Ovary (tissue), 9 donors: ENCODE measurements around the gene STK32C. TPM values are rescaled to one million over a fixed set of nuclear protein-coding genes. Genes with fewer than 3 reads are reported as not detected.

ENCODE experiments used
- DNase-seq, 5 donors: peaks; one replicate each; pipeline ENCODE4 v3.0.0-alpha.2; 2019 to 2020
- H3K27ac ChIP-seq, 2 donors: fragments of 200-600 bp; one replicate each; pipeline versions ENCODE4 v1.5.1 to v1.8.0; 2019 to 2022
- H3K27me3 ChIP-seq: fragments of 200-600 bp; one replicate; pipeline ENCODE4 v1.8.0; 2022
- H3K36me3 ChIP-seq: fragments of 200-600 bp; sonication (generic); one replicate; pipeline ENCODE4 v1.5.1; 2019
- H3K4me1 ChIP-seq: one replicate; pipeline ENCODE4 v1.8.1; 2013; ENCODE audit warnings: mild to moderate bottlenecking, moderate library complexity; ENCODE audit not compliant: insufficient read depth
- H3K4me3 ChIP-seq: fragments of 200-600 bp; sonication (generic); one replicate; pipeline ENCODE4 v1.5.1; 2017
- H3K9me3 ChIP-seq, 2 donors: fragments of 200-600 bp in 1 of 2; sonication (generic) in 1 of 2; one replicate each; pipeline versions ENCODE4 v1.5.1 to v1.8.1; 2013 to 2019; ENCODE audit warnings: mild to moderate bottlenecking in 1 of 2, moderate library complexity in 1 of 2
- EP300 ChIP-seq: sonication (generic); formaldehyde crosslinking; IDR thresholded peaks from one replicate; pipeline ENCODE4 v1.6.1; 2017; ENCODE audit warnings: antibody characterized with exemption
- POLR2A ChIP-seq: fragments of 450-650 bp; IDR thresholded peaks from one replicate; pipeline ENCODE4 v1.6.1; 2017; ENCODE audit warnings: antibody characterized with exemption, mild to moderate bottlenecking, moderate library complexity
- WGBS, 3 donors: extraction: QIAGEN DNeasy Blood & Tissue Kit in 1 of 3; methylation state at CpG; one replicate each; pipeline versions ENCODE4 v1.1.5 to v1.1.7; 2013 to 2017; 5-methylcytosine and 5-hydroxymethylcytosine counted together
- intact Hi-C, 4 donors: fragments of 100-400 bp; cut with DNase I; formaldehyde crosslinking; loops; one replicate each; pipeline versions ENCODE4 v1.11.0 to v1.15.1; 2022 to 2023
- polyA plus RNA-seq, 2 donors: library from polyadenylated mRNA; stranded (reverse); fragments of 200-250 nt in 1 of 2; fragments of 350-450 nt in 1 of 2; fragmentation: Illumina TruSeq in 1 of 2; extraction: RNeasy Lipid Tissue Mini Kit (QIAGEN cat#74804) in 1 of 2; gene quantifications; one replicate each; pipeline ENCODE4 v1.2.3, GENCODE V29; 2013 to 2014
- total RNA-seq, 7 donors: library from RNA; depleted of rRNA in 2 of 7; stranded (reverse); fragments of >200 nt in 2 of 7; fragmentation: NEBNext Ultra II Directional in 3 of 7; extraction: Animal tissue kit (Norgen Biotek cat#: 25700) in 3 of 7; gene quantifications; one replicate each; pipeline versions ENCODE4 v1.1.0 to v1.2.4, GENCODE V29; 2016 to 2023
- TF ChIP-seq, protein P1 (sequence below), 3 donors: fragments of 450-650 bp in 2 of 3; fragments of 200-600 bp in 1 of 3; IDR thresholded peaks; one replicate each; pipeline versions ENCODE4 v1.5.1 to v1.8.0; 2016 to 2022; ENCODE audit warnings: antibody characterized with exemption in 3 of 3, mild to moderate bottlenecking in 1 of 3
- donor health status: DM: no; HTN: no; CAD: no; lungs with moderate emphysema.
- donor health status: DM: no; HTN: no; CAD: no.
- donor health status: Bipolar disorder and iron deficiency.
- donor health status: DM: yes; HTN: yes; CAD: no.
- donor health status: DM: no; HTN: no; CAD: no.
- donor health status: DM: yes; HTN: yes; CAD: no.

STK32C gene
- total and polyA plus RNA-seq, 9 donors = 2.6 to 13.8 (median 8.8) TPM

DNA sequence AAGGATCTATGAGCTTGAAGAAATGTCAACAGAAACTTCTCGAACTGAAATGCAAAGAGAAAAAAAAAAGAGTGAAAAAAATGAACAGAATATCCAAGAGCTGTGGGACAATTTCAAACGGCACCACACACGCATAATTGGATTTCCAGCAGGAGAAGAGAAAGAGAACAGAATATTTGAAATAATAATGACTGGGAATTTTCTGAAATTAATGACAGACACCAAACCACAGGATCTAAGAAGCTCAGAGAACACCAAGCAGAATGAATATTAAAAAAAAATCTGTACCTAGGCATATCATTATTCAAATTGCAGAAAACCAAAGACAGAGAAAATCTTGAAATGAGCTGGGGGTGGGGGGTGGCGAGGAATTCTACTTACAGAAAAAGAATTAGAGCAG lies 93.8 kb downstream of the STK32C start:
- intact Hi-C loops = no loop called here

DNA sequence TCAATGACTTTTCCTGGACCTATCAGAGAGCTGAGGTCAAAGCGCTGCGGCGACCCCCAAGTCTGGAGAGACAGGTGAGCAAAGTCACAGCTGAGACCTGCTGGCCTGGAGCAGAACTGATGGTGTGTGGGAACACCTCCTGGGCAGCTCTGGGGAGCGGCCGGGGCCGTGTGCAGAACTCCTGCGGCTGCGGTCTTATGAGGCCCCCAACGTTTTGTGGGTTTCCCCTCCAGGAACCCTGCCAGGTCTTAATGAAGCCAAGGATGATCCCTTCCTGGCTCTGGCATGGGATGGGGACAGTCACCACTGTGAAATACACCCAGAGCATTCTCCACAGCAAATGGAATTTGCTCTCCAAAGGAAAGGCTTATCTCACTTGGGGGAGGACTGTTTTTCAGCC lies 94.9 kb downstream of the STK32C start:
- 84 to 89% (median 87%) methylated on average over 9 of the region's 9 CpGs for WGBS, 3 donors
- Histone ChIP-seq H3K27ac (no peak overlapping the region), H3K9me3 (peaks cover 0 to 8% of the 10 kb centered on the region in 2 donors), H3K36me3 (no peaks in the 10 kb centered on the region), H3K4me1 (no peaks in the 10 kb centered on the region), H3K4me3 (no peak overlapping the region), H3K27me3 (no peaks in the 10 kb centered on the region)
- no peak for DNase-seq
- TF ChIP-seq POLR2A (no peak), EP300 (no peak)
- TF ChIP-seq, protein P1, sequence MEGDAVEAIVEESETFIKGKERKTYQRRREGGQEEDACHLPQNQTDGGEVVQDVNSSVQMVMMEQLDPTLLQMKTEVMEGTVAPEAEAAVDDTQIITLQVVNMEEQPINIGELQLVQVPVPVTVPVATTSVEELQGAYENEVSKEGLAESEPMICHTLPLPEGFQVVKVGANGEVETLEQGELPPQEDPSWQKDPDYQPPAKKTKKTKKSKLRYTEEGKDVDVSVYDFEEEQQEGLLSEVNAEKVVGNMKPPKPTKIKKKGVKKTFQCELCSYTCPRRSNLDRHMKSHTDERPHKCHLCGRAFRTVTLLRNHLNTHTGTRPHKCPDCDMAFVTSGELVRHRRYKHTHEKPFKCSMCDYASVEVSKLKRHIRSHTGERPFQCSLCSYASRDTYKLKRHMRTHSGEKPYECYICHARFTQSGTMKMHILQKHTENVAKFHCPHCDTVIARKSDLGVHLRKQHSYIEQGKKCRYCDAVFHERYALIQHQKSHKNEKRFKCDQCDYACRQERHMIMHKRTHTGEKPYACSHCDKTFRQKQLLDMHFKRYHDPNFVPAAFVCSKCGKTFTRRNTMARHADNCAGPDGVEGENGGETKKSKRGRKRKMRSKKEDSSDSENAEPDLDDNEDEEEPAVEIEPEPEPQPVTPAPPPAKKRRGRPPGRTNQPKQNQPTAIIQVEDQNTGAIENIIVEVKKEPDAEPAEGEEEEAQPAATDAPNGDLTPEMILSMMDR (IDR thresholded peaks at IDR 0.05) = no peak
- intact Hi-C loops = no loop called here

More for the DNA sequence above, 93.8 kb downstream of the STK32C start:
- Histone ChIP-seq H3K4me1 (no peaks in the 10 kb centered on the region), H3K4me3 (no peak overlapping the region), H3K27ac (no peak overlapping the region), H3K36me3 (no peaks in the 10 kb centered on the region), H3K27me3 (no peaks in the 10 kb centered on the region), H3K9me3 (peaks cover 0 to 8% of the 10 kb centered on the region in 2 donors)
- TF ChIP-seq EP300 (no peak), POLR2A (no peak)
- TF ChIP-seq, protein P1 (IDR thresholded peaks at IDR 0.05) = no peak
- WGBS, 3 donors = 57 to 78% (median 74%) methylated on average over 4 of the region's 4 CpGs
- DNase-seq = no peak

DNA sequence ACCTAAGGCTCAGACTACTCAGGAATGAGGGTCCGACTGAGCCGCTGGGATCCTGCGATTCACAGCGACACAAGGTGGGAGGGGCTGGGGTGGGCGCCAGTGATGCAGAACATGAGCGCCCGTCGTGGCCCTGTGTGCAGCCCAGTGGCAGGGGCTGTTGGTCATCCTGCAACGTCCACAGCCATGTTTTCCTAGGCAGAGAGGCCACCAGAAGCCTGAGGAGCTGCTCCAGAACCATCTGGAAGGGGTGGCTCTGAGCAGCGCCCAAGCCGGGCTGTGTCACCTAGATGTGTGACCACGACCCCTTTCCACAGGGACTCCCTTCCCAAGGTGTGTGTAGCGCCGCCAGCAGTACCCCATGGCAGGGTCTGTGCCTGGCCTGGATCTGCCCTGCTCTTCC lies 96.5 kb downstream of the STK32C start:
- Histone ChIP-seq H3K4me3 (no peak overlapping the region), H3K36me3 (no peaks in the 10 kb centered on the region), H3K27ac (no peak overlapping the region), H3K9me3 (peaks cover 0 to 5% of the 10 kb centered on the region in 2 donors), H3K27me3 (no peaks in the 10 kb centered on the region), H3K4me1 (no peaks in the 10 kb centered on the region)
- DNase-seq = no peak
- no peak for TF ChIP-seq EP300
- TF ChIP-seq POLR2A = no peak
- TF ChIP-seq, protein P1 (IDR thresholded peaks at IDR 0.05) = no peak
- WGBS, 3 donors = 88 to 94% (median 93%) methylated on average over 14 of the region's 14 CpGs
- intact Hi-C loops = no loop called here

DNA sequence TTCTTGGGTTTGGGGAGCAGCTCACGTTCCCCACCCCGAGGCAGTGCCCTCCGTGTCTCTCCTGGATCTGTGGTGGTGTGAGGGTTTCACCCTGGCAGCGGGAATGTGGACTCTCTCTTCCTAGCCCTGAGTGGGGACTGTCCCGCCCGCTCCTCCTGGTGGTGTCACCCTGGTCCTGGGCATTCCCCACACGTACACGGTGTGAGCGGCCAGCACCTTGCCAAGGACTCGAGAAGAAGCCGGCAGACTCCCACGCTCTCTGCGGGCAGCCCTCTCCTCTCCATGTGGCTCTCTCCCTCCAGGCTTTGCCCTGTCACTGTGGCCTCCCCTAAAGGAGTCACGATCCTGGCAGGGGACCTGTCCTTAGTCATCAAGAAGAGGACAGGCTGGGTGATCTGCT lies 97.0 kb downstream of the STK32C start:
- 91 to 94% (median 92%) methylated on average over 14 of the region's 14 CpGs for WGBS, 3 donors
- Histone ChIP-seq H3K4me3 (no peak overlapping the region), H3K9me3 (peaks cover 0 to 5% of the 10 kb centered on the region in 2 donors), H3K27ac (no peak overlapping the region), H3K4me1 (no peaks in the 10 kb centered on the region), H3K27me3 (no peaks in the 10 kb centered on the region), H3K36me3 (no peaks in the 10 kb centered on the region)
- TF ChIP-seq POLR2A (no peak), EP300 (no peak)
- TF ChIP-seq, protein P1 (IDR thresholded peaks at IDR 0.05) = no peak
- intact Hi-C loops = no loop called here
- DNase-seq = no peak
